Rectal smooth muscle tissue (tissue), 1 donor: ENCODE results near the gene SMCO2.

Source experiments
- H3K27ac ChIP-seq: one replicate; pipeline ENCODE4 v1.7.0; 2013; ENCODE audit warnings: low read depth, low read length, inconsistent platforms
- H3K27me3 ChIP-seq: one replicate; pipeline ENCODE4 v1.7.0; 2013; ENCODE audit warnings: low read length; ENCODE audit not compliant: control insufficient read depth, insufficient read depth
- H3K36me3 ChIP-seq: one replicate; pipeline ENCODE4 v1.7.0; 2013; ENCODE audit warnings: low read length; ENCODE audit not compliant: control insufficient read depth, insufficient read depth
- H3K4me1 ChIP-seq: one replicate; pipeline ENCODE4 v1.7.0; 2013; ENCODE audit warnings: low read length; ENCODE audit not compliant: control insufficient read depth, insufficient read depth
- H3K4me3 ChIP-seq: one replicate; pipeline ENCODE4 v1.7.0; 2013; ENCODE audit warnings: low read length
- H3K9ac ChIP-seq: one replicate; pipeline ENCODE4 v1.7.0; 2013; ENCODE audit warnings: low read length

Gene SMCO2

DNA sequence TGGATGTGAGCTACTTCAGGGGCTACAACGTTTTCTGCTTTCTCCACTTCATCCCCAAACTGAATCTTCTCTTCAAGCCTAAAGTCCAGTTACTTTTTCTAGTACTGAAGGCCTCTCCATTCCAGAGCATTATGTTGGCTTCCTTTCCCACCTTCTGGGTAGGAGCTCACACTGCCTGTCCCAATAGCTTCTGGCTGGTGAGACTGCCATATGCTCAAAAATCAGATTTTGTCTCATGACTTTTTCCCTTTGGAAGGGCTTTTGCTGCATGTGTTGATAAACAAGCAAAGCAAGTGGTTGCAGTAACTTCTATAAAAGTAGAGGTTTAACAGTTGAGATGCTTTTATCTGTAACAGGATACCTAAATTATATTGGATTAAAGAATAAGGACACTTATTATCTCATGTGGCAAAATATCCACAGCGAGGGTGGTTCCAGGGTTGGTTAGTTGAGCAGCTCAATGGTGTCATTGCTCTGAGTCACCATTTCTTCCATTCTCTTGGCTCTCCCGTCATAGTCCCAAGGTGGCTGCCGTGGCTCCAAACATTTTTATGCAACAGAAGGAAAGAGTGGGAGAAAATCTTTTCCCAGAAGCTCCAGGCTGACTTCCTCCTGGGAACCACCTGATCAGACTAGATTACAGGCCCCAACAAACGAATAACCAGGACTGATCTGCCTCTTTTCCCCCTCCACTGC lies 62.3 kb downstream of the SMCO2 start:
- H3K36me3 ChIP-seq: no peaks in the 10 kb centered on the region
- no peak overlapping the region for H3K9ac ChIP-seq
- no peak overlapping the region for H3K4me3 ChIP-seq
- no peak overlapping the region for H3K27ac ChIP-seq
- no peaks in the 10 kb centered on the region for H3K27me3 ChIP-seq
- peaks cover 9% of the 10 kb centered on the region for H3K4me1 ChIP-seq

- Histone ChIP-seq H3K27me3 (no peaks in the 10 kb centered on the region), H3K4me1 (peaks cover 9% of the 10 kb centered on the region), H3K9ac (no peak overlapping the region), H3K36me3 (no peaks in the 10 kb centered on the region), H3K4me3 (no peak overlapping the region), H3K27ac (peak overlapping the region; percentile 21)
Measured at GRCh38 chr12:27511031-27511722, 64.6 kb downstream of the SMCO2 start.

DNA sequence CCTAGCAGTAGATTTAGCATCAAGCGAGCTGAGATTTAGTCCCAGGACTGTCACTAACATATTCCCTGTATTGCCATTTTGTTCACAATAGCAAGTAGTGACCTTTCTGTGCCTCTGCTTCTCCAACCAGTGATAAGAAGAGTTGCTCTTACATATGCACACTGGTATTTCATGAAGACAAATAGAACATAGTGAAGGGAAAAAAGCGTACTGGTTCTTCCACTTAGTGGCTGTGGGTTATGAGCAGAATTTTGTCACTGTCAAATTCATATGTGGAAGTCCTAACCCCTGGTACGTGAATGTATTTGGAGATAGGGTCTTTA lies 65.1 kb downstream of the SMCO2 start:
- peak overlapping the region; percentile 21 for H3K27ac ChIP-seq
- H3K9ac ChIP-seq: no peak overlapping the region

DNA sequence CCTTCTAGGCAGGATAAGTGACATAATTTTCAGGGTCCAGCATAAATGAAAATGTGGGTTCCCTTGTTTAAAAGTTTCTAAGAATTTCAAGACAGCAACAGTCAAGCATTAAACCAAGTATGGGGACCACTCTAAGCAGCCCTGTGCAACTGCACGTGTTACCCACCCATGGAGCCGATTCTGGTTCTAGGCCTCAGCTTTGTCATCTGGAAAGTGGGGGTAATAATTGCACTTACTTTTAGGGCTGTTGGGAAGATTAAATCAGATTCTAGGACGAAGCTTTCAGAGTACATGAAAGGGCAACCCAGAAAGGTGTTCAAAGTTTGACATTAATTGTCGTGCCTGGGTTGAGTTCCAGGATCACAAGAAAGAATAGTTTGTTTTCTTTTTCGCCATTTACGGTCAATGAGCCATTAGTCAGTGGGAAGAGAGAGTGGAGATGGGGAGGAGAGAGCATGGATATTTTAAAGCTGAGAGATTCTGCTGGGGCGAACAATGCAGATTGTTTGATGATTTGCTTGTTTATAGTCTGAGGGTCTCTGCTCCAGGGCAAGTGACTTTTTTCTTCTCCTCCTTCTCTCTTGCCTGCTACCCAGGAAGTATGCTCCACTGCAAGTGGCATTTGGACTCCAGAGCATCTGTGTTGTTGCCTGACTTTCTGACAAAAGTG lies 66.8 kb downstream of the SMCO2 start:
- Histone ChIP-seq H3K4me3 (no peak overlapping the region), H3K27ac (no peak overlapping the region)

More for the DNA sequence above, 65.1 kb downstream of the SMCO2 start:
- Histone ChIP-seq H3K27me3 (no peaks in the 10 kb centered on the region), H3K36me3 (no peaks in the 10 kb centered on the region), H3K4me1 (peaks cover 9% of the 10 kb centered on the region), H3K4me3 (no peak overlapping the region)

GRCh38 chr12:27515671-27516070 lies 69.1 kb downstream of the SMCO2 start:
- Histone ChIP-seq H3K9ac (no peak overlapping the region), H3K36me3 (no peaks in the 10 kb centered on the region), H3K27ac (no peak overlapping the region), H3K4me1 (peaks cover 9% of the 10 kb centered on the region), H3K27me3 (no peaks in the 10 kb centered on the region), H3K4me3 (no peak overlapping the region)

More for the DNA sequence above, 66.8 kb downstream of the SMCO2 start:
- peaks cover 9% of the 10 kb centered on the region for H3K4me1 ChIP-seq
- no peaks in the 10 kb centered on the region for H3K27me3 ChIP-seq
- no peak overlapping the region for H3K9ac ChIP-seq
- no peaks in the 10 kb centered on the region for H3K36me3 ChIP-seq

DNA sequence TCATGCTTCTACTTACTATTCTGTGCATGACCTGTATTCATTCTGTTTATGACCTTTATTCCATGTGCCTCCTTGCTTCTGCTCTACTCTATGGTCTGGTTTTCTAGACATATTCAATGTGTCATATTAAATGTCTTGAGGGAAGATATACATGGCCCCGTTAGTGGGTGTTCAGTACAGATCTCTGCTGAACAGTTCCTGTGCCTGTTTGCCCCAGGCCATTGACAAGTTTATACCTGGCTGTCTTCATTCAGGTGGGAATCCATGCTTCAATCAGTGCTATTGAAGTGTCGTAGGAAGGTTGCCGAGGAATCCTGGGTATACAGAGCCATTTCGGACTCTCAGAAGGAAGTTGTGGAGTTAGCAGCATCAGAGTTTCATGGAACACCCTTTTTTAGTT lies 70.1 kb downstream of the SMCO2 start:
- Histone ChIP-seq H3K27me3 (no peaks in the 10 kb centered on the region), H3K4me1 (peaks cover 6% of the 10 kb centered on the region), H3K27ac (no peak overlapping the region), H3K4me3 (no peak overlapping the region), H3K9ac (no peak overlapping the region), H3K36me3 (no peaks in the 10 kb centered on the region)

DNA sequence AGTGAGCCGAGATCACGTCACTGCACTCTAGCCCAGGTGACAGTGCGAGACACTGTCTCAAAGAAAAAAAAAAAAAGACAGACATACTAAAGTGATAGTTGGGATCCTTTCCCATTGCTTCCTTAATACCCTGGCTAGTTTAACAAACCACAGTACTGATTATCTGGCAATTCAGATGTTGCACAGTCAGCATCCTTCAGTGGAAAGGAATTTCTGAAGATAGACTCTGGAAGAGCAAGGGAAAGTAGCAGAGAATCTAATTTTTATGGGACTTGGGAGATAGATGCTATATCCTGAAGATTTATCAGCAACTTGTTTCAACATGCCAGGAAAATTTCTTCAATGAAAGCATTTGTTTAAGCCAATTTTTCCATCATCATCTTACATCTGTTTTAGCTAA lies 71.0 kb downstream of the SMCO2 start:
- H3K27ac ChIP-seq: no peak overlapping the region
- no peaks in the 10 kb centered on the region for H3K27me3 ChIP-seq
- peaks cover 4% of the 10 kb centered on the region for H3K4me1 ChIP-seq
- no peaks in the 10 kb centered on the region for H3K36me3 ChIP-seq
- no peak overlapping the region for H3K9ac ChIP-seq
- H3K4me3 ChIP-seq: no peak overlapping the region

DNA sequence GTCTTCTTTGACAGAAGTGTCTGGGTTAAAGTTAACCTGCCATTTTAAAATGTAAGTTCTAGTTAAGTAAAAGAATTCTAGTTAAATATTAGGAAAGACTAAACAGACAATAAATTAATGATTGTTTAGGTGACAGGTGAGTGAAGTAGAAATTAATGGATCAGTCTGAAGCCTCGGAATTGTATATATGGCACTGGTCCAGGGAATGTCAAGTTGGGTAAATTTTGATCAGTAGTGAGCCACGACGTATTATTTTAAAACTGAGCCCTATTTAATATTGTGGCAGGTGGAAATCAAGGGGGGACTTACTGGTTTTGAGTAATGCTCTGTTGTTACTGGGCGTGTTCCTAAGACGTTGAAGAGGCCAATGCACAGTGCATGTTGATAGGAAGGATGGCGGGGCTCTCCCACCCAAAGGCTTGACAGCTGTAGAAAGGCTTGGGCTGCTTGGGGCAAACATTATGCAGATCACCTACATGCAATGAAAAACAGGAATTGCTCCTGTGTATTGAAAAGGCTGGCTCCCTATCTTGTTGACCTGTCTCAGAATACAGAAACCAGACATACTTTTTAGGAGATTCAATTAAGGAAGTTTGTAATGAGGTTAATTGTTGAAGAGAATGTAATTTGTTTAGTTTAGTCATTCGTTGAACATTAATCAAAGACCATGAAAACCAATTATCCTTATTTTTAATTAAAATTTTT lies 71.6 kb downstream of the SMCO2 start:
- H3K27me3 ChIP-seq: no peaks in the 10 kb centered on the region

DNA sequence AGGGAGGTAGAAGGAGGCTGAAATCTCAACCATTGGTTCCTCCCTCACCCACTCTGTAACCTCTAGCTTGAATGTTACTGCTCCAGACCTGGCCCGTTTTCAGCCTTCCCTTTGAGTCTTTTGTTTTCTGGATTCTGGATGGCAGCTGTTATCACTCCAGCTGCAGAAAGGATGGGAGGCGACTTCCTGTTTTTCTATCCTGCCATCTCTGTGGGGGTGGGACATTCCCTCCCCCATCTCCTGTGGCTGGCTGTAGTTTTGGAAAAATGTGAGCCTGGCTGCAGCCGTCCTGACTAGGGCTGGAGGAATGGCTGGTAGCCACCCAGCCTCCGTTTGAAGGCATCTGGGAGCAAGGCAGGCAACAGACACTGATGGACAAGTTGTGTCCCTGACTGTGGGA lies 74.5 kb downstream of the SMCO2 start:
- no peaks in the 10 kb centered on the region for H3K27me3 ChIP-seq
- no peaks in the 10 kb centered on the region for H3K36me3 ChIP-seq
- H3K4me1 ChIP-seq: peaks cover 7% of the 10 kb centered on the region
- H3K9ac ChIP-seq: no peak overlapping the region
- H3K4me3 ChIP-seq: no peak overlapping the region
- no peak overlapping the region for H3K27ac ChIP-seq

More for the DNA sequence above, 71.6 kb downstream of the SMCO2 start:
- H3K4me1 ChIP-seq: peaks cover 5% of the 10 kb centered on the region
- no peaks in the 10 kb centered on the region for H3K36me3 ChIP-seq
- H3K4me3 ChIP-seq: no peak overlapping the region
- no peak overlapping the region for H3K9ac ChIP-seq
- no peak overlapping the region for H3K27ac ChIP-seq

GRCh38 chr12:27521981-27522380 lies 75.4 kb downstream of the SMCO2 start:
- H3K4me1 ChIP-seq: peaks cover 7% of the 10 kb centered on the region
- no peak overlapping the region for H3K4me3 ChIP-seq
- H3K27ac ChIP-seq: no peak overlapping the region
- no peaks in the 10 kb centered on the region for H3K36me3 ChIP-seq
- H3K9ac ChIP-seq: no peak overlapping the region
- no peaks in the 10 kb centered on the region for H3K27me3 ChIP-seq

GRCh38 chr12:27523305-27523641 lies 76.7 kb downstream of the SMCO2 start:
- no peaks in the 10 kb centered on the region for H3K36me3 ChIP-seq
- H3K9ac ChIP-seq: peak overlapping the region; percentile 39
- peaks cover 7% of the 10 kb centered on the region for H3K4me1 ChIP-seq
- peak overlapping the region; percentile 85 for H3K27ac ChIP-seq
- no peaks in the 10 kb centered on the region for H3K27me3 ChIP-seq
- H3K4me3 ChIP-seq: peak overlapping the region; percentile 93

DNA sequence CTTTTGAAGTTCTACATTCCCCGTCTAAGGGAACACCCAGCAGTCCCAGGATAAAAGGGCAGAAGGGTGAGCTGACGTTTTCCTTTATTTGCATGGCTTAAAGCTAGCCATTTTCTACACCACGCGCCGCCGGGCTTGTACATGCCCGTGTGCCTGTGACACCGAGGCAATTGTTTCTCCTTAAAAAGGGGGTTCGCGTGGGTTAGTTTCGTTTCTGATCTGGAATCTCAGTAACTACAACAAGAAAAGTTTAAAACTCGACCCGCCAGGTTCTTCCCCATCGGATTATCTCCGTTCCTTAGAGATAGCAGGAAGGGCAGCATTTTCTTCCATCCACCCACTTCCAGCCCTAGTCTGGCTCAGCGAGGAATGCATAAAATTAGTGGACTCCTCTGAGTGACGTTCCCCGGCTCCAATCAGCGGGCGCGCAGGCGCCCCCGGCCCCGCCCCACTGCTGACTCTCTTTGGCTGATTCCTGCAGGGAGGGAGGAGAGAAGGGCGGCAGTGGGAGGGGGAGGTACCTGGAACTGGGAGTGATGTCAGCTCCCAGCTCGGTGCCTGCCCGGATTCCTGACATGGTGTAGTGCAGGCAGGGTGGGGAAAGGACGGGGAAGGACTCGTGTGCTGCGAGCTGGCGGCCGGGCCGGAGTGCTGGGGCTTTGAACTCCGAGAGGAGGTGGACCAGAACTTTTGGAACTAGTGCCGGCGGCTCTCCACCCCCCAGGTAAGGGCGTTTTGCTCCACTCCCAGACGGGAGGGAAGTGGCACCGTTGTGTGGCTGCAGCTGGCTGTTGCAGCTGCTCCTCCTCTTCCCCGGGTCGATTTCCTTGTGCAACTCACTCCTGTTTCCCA lies 77.3 kb downstream of the SMCO2 start, which contains the start of gene PPFIBP1:
Gene PPFIBP1 (plus strand): TSS at position 565 of the 852 bp plus-strand sequence. CDS start 109,191 bp downstream, outside the sequence.
- no peaks in the 10 kb centered on the region for H3K36me3 ChIP-seq
- no peaks in the 10 kb centered on the region for H3K27me3 ChIP-seq
- H3K27ac ChIP-seq: peak within 1 kb of the TSS; percentile 85
- peak within 1 kb of the TSS; percentile 93 for H3K4me3 ChIP-seq
- H3K4me1 ChIP-seq: peaks cover 7% of the 10 kb centered on the region
- H3K9ac ChIP-seq: peak within 1 kb of the TSS; percentile 59
